HepG2 (cell line): Measurements from ENCODE around the gene SECTM1. TPM values are rescaled to one million over a fixed set of nuclear protein-coding genes. Genes with fewer than 3 reads are reported as not detected.

Source experiments
- EZH2 ChIP-seq: conservative IDR thresholded peaks from 2 replicates; pipeline ENCODE4 v1.6.1; 2012; ENCODE audit warnings: mild to moderate bottlenecking, low read depth, low read length, moderate library complexity
- ZKSCAN1 ChIP-seq: fragments of 150-350 bp; IDR thresholded peaks from 2 replicates; pipeline ENCODE4 v1.6.1; 2014; ENCODE audit warnings: low read length
- ZNF256 ChIP-seq: sonication (generic); formaldehyde crosslinking; conservative IDR thresholded peaks from 2 replicates; pipeline ENCODE4 v1.4.0; 2020; ENCODE audit warnings: missing genetic modification reagents
- ZNF282 ChIP-seq: fragments of 450-650 bp; IDR thresholded peaks from 2 replicates; pipeline ENCODE4 v1.6.1; 2018; ENCODE audit not compliant: partially characterized antibody
- ZNF883 ChIP-seq: sonication (generic); formaldehyde crosslinking; IDR thresholded peaks from 2 replicates; pipeline ENCODE4 v1.5.1; 2020; ENCODE audit warnings: mild to moderate bottlenecking, missing genetic modification reagents; ENCODE audit errors: not compliant biosample characterization
- ZSCAN9 ChIP-seq: IDR thresholded peaks from 2 replicates; pipeline ENCODE4 v1.6.1; 2016; ENCODE audit warnings: borderline replicate concordance
- polyA plus RNA-seq, 8 experiments: library from polyadenylated mRNA; depleted of rRNA in 3 of 8; stranded (reverse) in 7 of 8; unstranded in 1 of 8; fragments of >200 nt; fragmentation: Illumina TruSeq in 4 of 8; extraction: Trizol in 4 of 8; gene quantifications; 2 replicates each; pipeline versions ENCODE4 v1.2.1 to v1.2.3, GENCODE V29; 2011 to 2016; ENCODE audit warnings: low read depth in 4 of 8, missing spikeins in 1 of 8, mixed read lengths in 1 of 8; ENCODE audit not compliant: insufficient read depth in 1 of 8
- total RNA-seq, 5 experiments: library from RNA; depleted of rRNA; stranded (reverse); fragments of >200 nt; fragmentation: Illumina TruSeq; extraction: Trizol; gene quantifications; 2 replicates each; pipeline ENCODE4 v1.2.3, GENCODE V29; 2016; ENCODE audit warnings: low read depth in 1 of 5
- TF ChIP-seq, protein P1 (sequence below): sonication (generic); formaldehyde crosslinking; IDR thresholded peaks from one replicate; pipeline ENCODE4 v1.5.1; 2020; ENCODE audit warnings: mild to moderate bottlenecking, missing genetic modification reagents; ENCODE audit errors: not compliant biosample characterization
- TF ChIP-seq, protein P2 (sequence below): sonication (generic); formaldehyde crosslinking; IDR thresholded peaks from 2 replicates; pipeline ENCODE4 v1.5.0; 2020; ENCODE audit warnings: mild to moderate bottlenecking, missing genetic modification reagents, borderline replicate concordance
- TF ChIP-seq, protein P3 (sequence below), 2 experiments: fragments of 450-650 bp in 1 of 2; sonication (generic) in 1 of 2; formaldehyde crosslinking; IDR thresholded peaks; 2 replicates each; pipeline versions ENCODE4 v1.5.0 to v1.8.0; 2020 to 2022; ENCODE audit warnings: mild to moderate bottlenecking in 1 of 2, missing genetic modification reagents in 1 of 2

SECTM1 gene
- total and polyA plus RNA-seq, 2 of the 13 experiments (the other 11 are each of a cell fraction or from before 2014, with no cell fraction given) = 3.5 to 5.3 TPM

DNA sequence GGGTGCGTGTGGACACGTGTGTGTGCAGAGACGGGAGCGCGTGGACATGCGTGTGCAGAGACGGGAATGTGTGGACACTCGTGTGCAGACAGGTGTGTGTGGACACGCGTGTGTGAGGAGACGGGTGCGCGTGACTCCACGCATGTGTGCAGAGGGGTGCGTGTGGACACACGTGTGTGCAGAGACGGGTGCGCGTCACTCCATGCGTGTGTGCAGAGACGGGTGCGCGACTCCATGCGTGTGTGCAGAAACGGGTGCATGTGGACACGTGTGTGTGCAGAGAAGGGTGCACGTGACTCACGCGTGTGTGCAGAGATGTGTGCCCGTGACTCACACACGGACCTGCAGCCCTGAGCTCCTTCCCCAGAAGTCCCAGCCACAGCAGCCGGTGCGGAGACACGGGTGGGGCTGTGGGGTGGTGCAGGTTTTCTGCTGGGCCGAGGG, 13.9 kb downstream of the SECTM1 start (continued):
- TF ChIP-seq, protein P1, sequence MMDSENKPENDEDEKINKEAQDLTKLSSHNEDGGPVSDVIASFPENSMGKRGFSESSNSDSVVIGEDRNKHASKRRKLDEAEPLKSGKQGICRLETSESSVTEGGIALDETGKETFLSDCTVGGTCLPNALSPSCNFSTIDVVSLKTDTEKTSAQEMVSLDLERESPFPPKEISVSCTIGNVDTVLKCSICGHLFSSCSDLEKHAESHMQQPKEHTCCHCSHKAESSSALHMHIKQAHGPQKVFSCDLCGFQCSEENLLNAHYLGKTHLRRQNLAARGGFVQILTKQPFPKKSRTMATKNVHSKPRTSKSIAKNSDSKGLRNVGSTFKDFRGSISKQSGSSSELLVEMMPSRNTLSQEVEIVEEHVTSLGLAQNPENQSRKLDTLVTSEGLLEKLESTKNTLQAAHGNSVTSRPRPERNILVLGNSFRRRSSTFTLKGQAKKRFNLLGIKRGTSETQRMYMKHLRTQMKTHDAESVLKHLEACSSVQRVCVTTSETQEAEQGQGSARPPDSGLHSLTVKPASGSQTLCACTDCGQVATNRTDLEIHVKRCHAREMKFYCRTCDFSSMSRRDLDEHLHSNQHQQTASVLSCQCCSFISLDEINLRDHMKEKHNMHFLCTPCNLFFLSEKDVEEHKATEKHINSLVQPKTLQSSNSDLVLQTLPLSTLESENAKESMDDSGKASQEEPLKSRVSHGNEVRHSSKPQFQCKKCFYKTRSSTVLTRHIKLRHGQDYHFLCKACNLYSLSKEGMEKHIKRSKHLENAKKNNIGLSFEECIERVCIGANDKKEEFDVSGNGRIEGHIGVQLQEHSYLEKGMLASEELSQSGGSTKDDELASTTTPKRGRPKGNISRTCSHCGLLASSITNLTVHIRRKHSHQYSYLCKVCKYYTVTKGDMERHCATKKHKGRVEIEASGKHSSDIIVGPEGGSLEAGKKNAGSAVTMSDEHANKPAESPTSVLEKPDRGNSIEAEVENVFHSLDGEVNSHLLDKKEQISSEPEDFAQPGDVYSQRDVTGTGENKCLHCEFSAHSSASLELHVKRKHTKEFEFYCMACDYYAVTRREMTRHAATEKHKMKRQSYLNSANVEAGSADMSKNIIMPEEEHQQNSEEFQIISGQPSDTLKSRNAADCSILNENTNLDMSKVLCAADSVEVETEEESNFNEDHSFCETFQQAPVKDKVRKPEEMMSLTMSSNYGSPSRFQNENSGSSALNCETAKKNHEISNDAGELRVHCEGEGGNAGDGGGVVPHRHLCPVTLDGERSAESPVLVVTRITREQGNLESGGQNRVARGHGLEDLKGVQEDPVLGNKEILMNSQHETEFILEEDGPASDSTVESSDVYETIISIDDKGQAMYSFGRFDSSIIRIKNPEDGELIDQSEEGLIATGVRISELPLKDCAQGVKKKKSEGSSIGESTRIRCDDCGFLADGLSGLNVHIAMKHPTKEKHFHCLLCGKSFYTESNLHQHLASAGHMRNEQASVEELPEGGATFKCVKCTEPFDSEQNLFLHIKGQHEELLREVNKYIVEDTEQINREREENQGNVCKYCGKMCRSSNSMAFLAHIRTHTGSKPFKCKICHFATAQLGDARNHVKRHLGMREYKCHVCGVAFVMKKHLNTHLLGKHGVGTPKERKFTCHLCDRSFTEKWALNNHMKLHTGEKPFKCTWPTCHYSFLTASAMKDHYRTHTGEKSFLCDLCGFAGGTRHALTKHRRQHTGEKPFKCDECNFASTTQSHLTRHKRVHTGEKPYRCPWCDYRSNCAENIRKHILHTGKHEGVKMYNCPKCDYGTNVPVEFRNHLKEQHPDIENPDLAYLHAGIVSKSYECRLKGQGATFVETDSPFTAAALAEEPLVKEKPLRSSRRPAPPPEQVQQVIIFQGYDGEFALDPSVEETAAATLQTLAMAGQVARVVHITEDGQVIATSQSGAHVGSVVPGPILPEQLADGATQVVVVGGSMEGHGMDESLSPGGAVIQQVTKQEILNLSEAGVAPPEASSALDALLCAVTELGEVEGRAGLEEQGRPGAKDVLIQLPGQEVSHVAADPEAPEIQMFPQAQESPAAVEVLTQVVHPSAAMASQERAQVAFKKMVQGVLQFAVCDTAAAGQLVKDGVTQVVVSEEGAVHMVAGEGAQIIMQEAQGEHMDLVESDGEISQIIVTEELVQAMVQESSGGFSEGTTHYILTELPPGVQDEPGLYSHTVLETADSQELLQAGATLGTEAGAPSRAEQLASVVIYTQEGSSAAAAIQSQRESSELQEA (CRISPR knock-in tag) = no peak
- TF ChIP-seq ZSCAN9 (CRISPR knock-in tag) (no peak), ZNF282 (no peak), ZKSCAN1 (no peak), EZH2 (no peak), ZNF256 (CRISPR knock-in tag) (no peak), ZNF883 (CRISPR knock-in tag) (peak; percentile 8)
- TF ChIP-seq, protein P2, sequence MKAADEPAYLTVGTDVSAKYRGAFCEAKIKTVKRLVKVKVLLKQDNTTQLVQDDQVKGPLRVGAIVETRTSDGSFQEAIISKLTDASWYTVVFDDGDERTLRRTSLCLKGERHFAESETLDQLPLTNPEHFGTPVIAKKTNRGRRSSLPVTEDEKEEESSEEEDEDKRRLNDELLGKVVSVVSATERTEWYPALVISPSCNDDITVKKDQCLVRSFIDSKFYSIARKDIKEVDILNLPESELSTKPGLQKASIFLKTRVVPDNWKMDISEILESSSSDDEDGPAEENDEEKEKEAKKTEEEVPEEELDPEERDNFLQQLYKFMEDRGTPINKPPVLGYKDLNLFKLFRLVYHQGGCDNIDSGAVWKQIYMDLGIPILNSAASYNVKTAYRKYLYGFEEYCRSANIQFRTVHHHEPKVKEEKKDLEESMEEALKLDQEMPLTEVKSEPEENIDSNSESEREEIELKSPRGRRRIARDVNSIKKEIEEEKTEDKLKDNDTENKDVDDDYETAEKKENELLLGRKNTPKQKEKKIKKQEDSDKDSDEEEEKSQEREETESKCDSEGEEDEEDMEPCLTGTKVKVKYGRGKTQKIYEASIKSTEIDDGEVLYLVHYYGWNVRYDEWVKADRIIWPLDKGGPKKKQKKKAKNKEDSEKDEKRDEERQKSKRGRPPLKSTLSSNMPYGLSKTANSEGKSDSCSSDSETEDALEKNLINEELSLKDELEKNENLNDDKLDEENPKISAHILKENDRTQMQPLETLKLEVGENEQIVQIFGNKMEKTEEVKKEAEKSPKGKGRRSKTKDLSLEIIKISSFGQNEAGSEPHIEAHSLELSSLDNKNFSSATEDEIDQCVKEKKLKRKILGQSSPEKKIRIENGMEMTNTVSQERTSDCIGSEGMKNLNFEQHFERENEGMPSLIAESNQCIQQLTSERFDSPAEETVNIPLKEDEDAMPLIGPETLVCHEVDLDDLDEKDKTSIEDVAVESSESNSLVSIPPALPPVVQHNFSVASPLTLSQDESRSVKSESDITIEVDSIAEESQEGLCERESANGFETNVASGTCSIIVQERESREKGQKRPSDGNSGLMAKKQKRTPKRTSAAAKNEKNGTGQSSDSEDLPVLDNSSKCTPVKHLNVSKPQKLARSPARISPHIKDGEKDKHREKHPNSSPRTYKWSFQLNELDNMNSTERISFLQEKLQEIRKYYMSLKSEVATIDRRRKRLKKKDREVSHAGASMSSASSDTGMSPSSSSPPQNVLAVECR (CRISPR knock-in tag) = peak; percentile 55
- TF ChIP-seq, protein P3, sequence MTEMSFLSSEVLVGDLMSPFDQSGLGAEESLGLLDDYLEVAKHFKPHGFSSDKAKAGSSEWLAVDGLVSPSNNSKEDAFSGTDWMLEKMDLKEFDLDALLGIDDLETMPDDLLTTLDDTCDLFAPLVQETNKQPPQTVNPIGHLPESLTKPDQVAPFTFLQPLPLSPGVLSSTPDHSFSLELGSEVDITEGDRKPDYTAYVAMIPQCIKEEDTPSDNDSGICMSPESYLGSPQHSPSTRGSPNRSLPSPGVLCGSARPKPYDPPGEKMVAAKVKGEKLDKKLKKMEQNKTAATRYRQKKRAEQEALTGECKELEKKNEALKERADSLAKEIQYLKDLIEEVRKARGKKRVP (CRISPR knock-in tag; IDR thresholded peaks at IDR 0.05) = no peak
